GM19351 (cell line): Measurements from ENCODE around the gene CDH20.

Experiments used
- ATAC-seq: cut with Tn5 transposase; IDR thresholded peaks from one replicate; pipeline ENCODE4 v1.9.1; 2021; ENCODE audit warnings: mild to moderate bottlenecking, moderate library complexity; ENCODE audit not compliant: unreplicated experiment

CDH20 gene

GRCh38 chr18:61420218-61420885, 87.1 kb downstream of the CDH20 start:
- ATAC-seq, result no peak

- no peak for ATAC-seq
These were observed 93.3 kb downstream of the CDH20 start for GRCh38 chr18:61426492-61427053.

GRCh38 chr18:61428266-61428665, 95.0 kb downstream of the CDH20 start:
- no peak for ATAC-seq

- ATAC-seq, result no peak
These were observed 99.4 kb downstream of the CDH20 start for GRCh38 chr18:61432590-61432989.

- ATAC-seq, result peak; percentile 99
These were observed 101.9 kb downstream of the CDH20 start for GRCh38 chr18:61435064-61435652.

GRCh38 chr18:61443081-61443725, 110.0 kb downstream of the CDH20 start:
- no peak for ATAC-seq

GRCh38 chr18:61448316-61448715, 115.1 kb downstream of the CDH20 start:
- ATAC-seq, result peak; percentile 84

- no peak for ATAC-seq
These were observed 126.8 kb downstream of the CDH20 start for GRCh38 chr18:61459896-61460648.

GRCh38 chr18:61464551-61465142, 131.4 kb downstream of the CDH20 start:
- no peak for ATAC-seq

GRCh38 chr18:61466736-61467135, 133.5 kb downstream of the CDH20 start:
- ATAC-seq, result no peak

- no peak for ATAC-seq
These were observed 136.9 kb downstream of the CDH20 start for GRCh38 chr18:61470031-61470674.

GRCh38 chr18:61471541-61471940, 138.3 kb downstream of the CDH20 start:
- no peak for ATAC-seq

GRCh38 chr18:61471942-61472341, 138.7 kb downstream of the CDH20 start:
- ATAC-seq, result no peak

GRCh38 chr18:61474341-61474740, 141.1 kb downstream of the CDH20 start:
- ATAC-seq, result no peak

- no peak for ATAC-seq
These were observed 141.7 kb downstream of the CDH20 start for GRCh38 chr18:61474918-61475317.

GRCh38 chr18:61475931-61476330, 142.7 kb downstream of the CDH20 start:
- ATAC-seq, result no peak

- ATAC-seq, result no peak
These were observed 156.1 kb downstream of the CDH20 start for GRCh38 chr18:61489334-61489733.

GRCh38 chr18:61496374-61496773, 163.1 kb downstream of the CDH20 start:
- no peak for ATAC-seq

GRCh38 chr18:61497422-61497821, 164.2 kb downstream of the CDH20 start:
- ATAC-seq, result no peak

GRCh38 chr18:61502472-61502871, 169.2 kb downstream of the CDH20 start:
- ATAC-seq, result peak; percentile 77
